ENCODE data around the gene CCDC92. TPM values are rescaled to one million over a fixed set of nuclear protein-coding genes. Genes with fewer than 3 reads are reported as not detected.

The CCDC92 gene
- total and polyA plus RNA-seq, 2 donors (not counting 3 experiments of a cell fraction or from before 2014, with no cell fraction given) = 41.2 to 41.6 TPM

DNA sequence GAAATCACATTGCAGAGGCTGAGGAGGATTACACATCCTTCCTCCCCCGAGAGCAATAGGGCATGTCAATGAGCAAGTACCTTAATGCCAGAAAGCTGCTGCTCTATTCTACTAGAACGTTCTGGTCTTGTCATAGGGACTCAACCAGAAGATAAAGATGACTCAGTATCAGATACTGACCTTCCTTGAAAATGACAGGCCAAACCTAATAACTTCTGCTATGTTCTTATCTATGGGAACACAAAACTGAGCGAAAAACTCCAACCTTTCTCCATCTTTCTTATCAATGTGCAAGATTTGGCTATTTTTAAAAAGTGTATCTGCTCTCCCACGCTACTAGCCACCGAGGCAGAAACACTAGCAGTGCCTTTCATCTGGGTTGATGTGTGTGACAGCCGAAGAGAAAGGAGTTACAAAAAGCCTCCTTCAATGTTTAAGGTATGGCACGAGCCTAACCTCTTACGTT lies 5.5 kb downstream of the CCDC92 start:
- ChIA-PET CTCF (no interaction called here), POLR2A (no interaction called here)
- H3K9ac ChIP-seq (replicated peaks; ENCODE audit: extremely low read depth, insufficient read depth, low read length) = no peak overlapping the region
- H3K4me1 ChIP-seq (ENCODE audit: control insufficient read depth, extremely low read depth, insufficient read depth, low read length) = no peaks in the 10 kb centered on the region
- no peaks in the 10 kb centered on the region for H4K20me1 ChIP-seq (replicated peaks; ENCODE audit: control insufficient read depth, extremely low read depth, insufficient read depth, low read length)
- FAIRE-seq (no peak), DNase-seq (ENCODE audit: low read depth, low spot score) (no peak)
- dilution Hi-C loops (cut with MboI; ENCODE audit: extremely low pct_ligation_motif_present, low sequenced_read_pairs) (no loop called here), intact Hi-C loops (cut with micrococcal nuclease) (no loop called here)
- H2AFZ ChIP-seq (ENCODE audit: low read depth, low read length) = no peak overlapping the region
- H3K27me3 ChIP-seq (ENCODE audit: control insufficient read depth in 2 of 2, insufficient read depth in 2 of 2, low read length in 2 of 2) = no peaks in the 10 kb centered on the region
- H3K79me2 ChIP-seq (ENCODE audit: control insufficient read depth, insufficient read depth, low read length) = peaks cover 2% of the 10 kb centered on the region
- H3K36me3 ChIP-seq (ENCODE audit: control insufficient read depth in 2 of 2, extremely low read depth in 1 of 2, insufficient read depth in 2 of 2, low read length in 2 of 2) = peaks cover 0 to 2% of the 10 kb centered on the region in 2 experiments
- H3K9me3 ChIP-seq (replicated peaks; ENCODE audit: control insufficient read depth, insufficient read depth, low read length) = no peaks in the 10 kb centered on the region
- TF ChIP-seq EZH2 (IDR thresholded peaks at IDR 0.05; ENCODE audit: borderline replicate concordance, low read depth, low read length, severe bottlenecking) (no peak), JUN (IDR thresholded peaks at IDR 0.05; ENCODE audit: borderline replicate concordance, insufficient read depth, insufficient read length, low read depth) (no peak), POLR2A (IDR thresholded peaks at IDR 0.05; ENCODE audit: low read depth, low read length) (no peak), GATA2 (IDR thresholded peaks at IDR 0.05; ENCODE audit: insufficient read depth, insufficient read length, low read depth, low read length) (no peak), MYC (IDR thresholded peaks at IDR 0.05; ENCODE audit: low read depth, low read length) (no peak), FOS (IDR thresholded peaks at IDR 0.05; ENCODE audit: borderline replicate concordance, insufficient read depth, low read length) (no peak), MAX (IDR thresholded peaks at IDR 0.05; ENCODE audit: insufficient read depth, insufficient read length) (no peak), POLR2AphosphoS5 (IDR thresholded peaks at IDR 0.05; ENCODE audit: insufficient read depth, low read depth, low read length) (no peak)
- TF ChIP-seq, protein P1, sequence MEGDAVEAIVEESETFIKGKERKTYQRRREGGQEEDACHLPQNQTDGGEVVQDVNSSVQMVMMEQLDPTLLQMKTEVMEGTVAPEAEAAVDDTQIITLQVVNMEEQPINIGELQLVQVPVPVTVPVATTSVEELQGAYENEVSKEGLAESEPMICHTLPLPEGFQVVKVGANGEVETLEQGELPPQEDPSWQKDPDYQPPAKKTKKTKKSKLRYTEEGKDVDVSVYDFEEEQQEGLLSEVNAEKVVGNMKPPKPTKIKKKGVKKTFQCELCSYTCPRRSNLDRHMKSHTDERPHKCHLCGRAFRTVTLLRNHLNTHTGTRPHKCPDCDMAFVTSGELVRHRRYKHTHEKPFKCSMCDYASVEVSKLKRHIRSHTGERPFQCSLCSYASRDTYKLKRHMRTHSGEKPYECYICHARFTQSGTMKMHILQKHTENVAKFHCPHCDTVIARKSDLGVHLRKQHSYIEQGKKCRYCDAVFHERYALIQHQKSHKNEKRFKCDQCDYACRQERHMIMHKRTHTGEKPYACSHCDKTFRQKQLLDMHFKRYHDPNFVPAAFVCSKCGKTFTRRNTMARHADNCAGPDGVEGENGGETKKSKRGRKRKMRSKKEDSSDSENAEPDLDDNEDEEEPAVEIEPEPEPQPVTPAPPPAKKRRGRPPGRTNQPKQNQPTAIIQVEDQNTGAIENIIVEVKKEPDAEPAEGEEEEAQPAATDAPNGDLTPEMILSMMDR (IDR thresholded peaks at IDR 0.05; ENCODE audit: extremely low read depth in 1 of 2, insufficient read depth in 1 of 2, low read depth in 1 of 2, low read length in 2 of 2) = no peak
- BruUV-seq (replicated peaks) = no TSS peak
- H3K27ac ChIP-seq (ENCODE audit: insufficient read depth, low read depth, low read length) = no peak overlapping the region
- no peak overlapping the region for H3K4me2 ChIP-seq (ENCODE audit: insufficient read depth, low read length)
- no peak overlapping the region for H3K4me3 ChIP-seq (replicated peaks in 1 of 3; ENCODE audit: insufficient read depth in 1 of 3, low read depth in 1 of 3, low read length in 3 of 3)
- H3K9me1 ChIP-seq (replicated peaks; ENCODE audit: control insufficient read depth, extremely low read depth, insufficient read depth, low read length) = no peaks in the 10 kb centered on the region
